ENCODE measurements around the gene ZFAND6. TPM values are rescaled to one million over a fixed set of nuclear protein-coding genes. Genes with fewer than 3 reads are reported as not detected.

ZFAND6 gene
- total and polyA plus RNA-seq, 2 donors (not counting 1 experiment from before 2014, with no cell fraction given): 125 to 325 TPM

GRCh38 chr15:80100247-80100646 lies 40.8 kb downstream of the ZFAND6 start:
- Histone ChIP-seq H2AFZ (ENCODE audit: low read length) (no peak overlapping the region), H3K27me3 (ENCODE audit: control insufficient read depth, insufficient read depth, low read length) (no peaks in the 10 kb centered on the region), H4K20me1 (ENCODE audit: control insufficient read depth, extremely low read depth, insufficient read depth, low read length) (no peaks in the 10 kb centered on the region), H3K4me1 (ENCODE audit: control insufficient read depth, extremely low read depth, insufficient read depth, low read length) (no peaks in the 10 kb centered on the region), H3K79me2 (ENCODE audit: control insufficient read depth, insufficient read depth, low read length) (peaks cover 17% of the 10 kb centered on the region), H3K4me3 (replicated peaks in 1 of 4; ENCODE audit: control extremely low read depth in 1 of 4, insufficient read depth in 1 of 4, low read depth in 3 of 4, low read length in 4 of 4) (no peak overlapping the region), H3K27ac (ENCODE audit: insufficient read depth, low read length) (no peak overlapping the region), H3K4me2 (ENCODE audit: extremely low read depth, insufficient read depth, low read length) (no peak overlapping the region), H3K9me3 (ENCODE audit: control insufficient read depth, insufficient read depth, low read depth, low read length) (no peaks in the 10 kb centered on the region), H3K36me3 (ENCODE audit: control insufficient read depth, insufficient read depth, low read length) (no peaks in the 10 kb centered on the region), H3K9ac (ENCODE audit: insufficient read depth, low read length) (no peak overlapping the region)
- no peak for TF ChIP-seq EZH2 (IDR thresholded peaks at IDR 0.05; ENCODE audit: low read length, missing control alignments)
- DNase-seq (ENCODE audit: low read depth in 2 of 2): no peak

- no peak overlapping the region for H3K9ac ChIP-seq (ENCODE audit: insufficient read depth, low read length)
- H3K79me2 ChIP-seq (ENCODE audit: control insufficient read depth, insufficient read depth, low read length): peaks cover 10% of the 10 kb centered on the region
- no peaks in the 10 kb centered on the region for H3K27me3 ChIP-seq (ENCODE audit: control insufficient read depth, insufficient read depth, low read length)
- no peaks in the 10 kb centered on the region for H3K9me3 ChIP-seq (ENCODE audit: control insufficient read depth, insufficient read depth, low read depth, low read length)
- no peak overlapping the region for H2AFZ ChIP-seq (ENCODE audit: low read length)
- peak overlapping the region; percentile 19 for H3K4me2 ChIP-seq (ENCODE audit: extremely low read depth, insufficient read depth, low read length)
- H3K36me3 ChIP-seq (ENCODE audit: control insufficient read depth, insufficient read depth, low read length): no peaks in the 10 kb centered on the region
- H3K4me1 ChIP-seq (ENCODE audit: control insufficient read depth, extremely low read depth, insufficient read depth, low read length): no peaks in the 10 kb centered on the region
- no peaks in the 10 kb centered on the region for H4K20me1 ChIP-seq (ENCODE audit: control insufficient read depth, extremely low read depth, insufficient read depth, low read length)
- H3K4me3 ChIP-seq (replicated peaks in 1 of 4; ENCODE audit: control extremely low read depth in 1 of 4, insufficient read depth in 1 of 4, low read depth in 3 of 4, low read length in 4 of 4): no peak overlapping the region
- TF ChIP-seq EZH2 (IDR thresholded peaks at IDR 0.05; ENCODE audit: low read length, missing control alignments) (no peak), CTCF (conservative IDR thresholded peaks at IDR 0.05 in 1 of 2, IDR thresholded peaks at IDR 0.05 in 1 of 2; ENCODE audit: low read depth in 1 of 2, low read length in 2 of 2) (no peak)
- no peak overlapping the region for H3K27ac ChIP-seq (ENCODE audit: insufficient read depth, low read length)
- no peak for DNase-seq (ENCODE audit: low read depth in 2 of 2)
These were observed 45.7 kb downstream of the ZFAND6 start for GRCh38 chr15:80105193-80105592.

GRCh38 chr15:80105595-80105994 lies 46.1 kb downstream of the ZFAND6 start:
- no peaks in the 10 kb centered on the region for H3K4me1 ChIP-seq (ENCODE audit: control insufficient read depth, extremely low read depth, insufficient read depth, low read length)
- no peaks in the 10 kb centered on the region for H4K20me1 ChIP-seq (ENCODE audit: control insufficient read depth, extremely low read depth, insufficient read depth, low read length)
- H2AFZ ChIP-seq (ENCODE audit: low read length): no peak overlapping the region
- TF ChIP-seq CTCF (conservative IDR thresholded peaks at IDR 0.05 in 1 of 2, IDR thresholded peaks at IDR 0.05 in 1 of 2; ENCODE audit: low read depth in 1 of 2, low read length in 2 of 2) (no peak), EZH2 (IDR thresholded peaks at IDR 0.05; ENCODE audit: low read length, missing control alignments) (no peak)
- peak; percentile 57 to 85 for DNase-seq (ENCODE audit: low read depth in 2 of 2)
- no peaks in the 10 kb centered on the region for H3K36me3 ChIP-seq (ENCODE audit: control insufficient read depth, insufficient read depth, low read length)
- H3K9ac ChIP-seq (ENCODE audit: insufficient read depth, low read length): no peak overlapping the region
- H3K27ac ChIP-seq (ENCODE audit: insufficient read depth, low read length): no peak overlapping the region
- no peak overlapping the region for H3K4me3 ChIP-seq (replicated peaks in 1 of 4; ENCODE audit: control extremely low read depth in 1 of 4, insufficient read depth in 1 of 4, low read depth in 3 of 4, low read length in 4 of 4)
- no peaks in the 10 kb centered on the region for H3K27me3 ChIP-seq (ENCODE audit: control insufficient read depth, insufficient read depth, low read length)
- peak overlapping the region; percentile 19 for H3K4me2 ChIP-seq (ENCODE audit: extremely low read depth, insufficient read depth, low read length)
- no peaks in the 10 kb centered on the region for H3K9me3 ChIP-seq (ENCODE audit: control insufficient read depth, insufficient read depth, low read depth, low read length)
- H3K79me2 ChIP-seq (ENCODE audit: control insufficient read depth, insufficient read depth, low read length): peaks cover 10% of the 10 kb centered on the region
